Bronchial epithelial cell (primary cell): ENCODE results near the gene UBA7. TPM values are rescaled to one million over a fixed set of nuclear protein-coding genes. Genes with fewer than 3 reads are reported as not detected.

ENCODE experiments used
- DNase-seq: peaks from one replicate; pipeline ENCODE4 v3.0.0-alpha.2; 2010; ENCODE audit warnings: low read depth
- FAIRE-seq: peaks from 2 replicates; lab custom pipeline; 2011; peaks lifted over from hg19 to GRCh38; lab: Jason Lieb, UNC
- H3K27me3 ChIP-seq: 2 replicates; pipeline ENCODE4 v1.5.1; 2011; ENCODE audit warnings: low read length; ENCODE audit not compliant: control insufficient read depth, insufficient read depth
- H3K36me3 ChIP-seq: 2 replicates; pipeline ENCODE4 v1.5.1; 2011; ENCODE audit warnings: low read length; ENCODE audit not compliant: control insufficient read depth, insufficient read depth
- H3K4me3 ChIP-seq: 2 replicates; pipeline ENCODE4 v1.5.1; 2011; ENCODE audit warnings: mild to moderate bottlenecking, low read depth, low read length, control low read depth
- CTCF ChIP-seq: IDR thresholded peaks from 2 replicates; pipeline ENCODE4 v1.5.1; 2011; ENCODE audit warnings: mild to moderate bottlenecking, moderate library complexity, low read length, control low read depth, inconsistent platforms; ENCODE audit not compliant: insufficient read depth, severe bottlenecking
- total RNA-seq: library from RNA; depleted of rRNA; stranded (reverse); fragments of >200 nt; gene quantifications from 2 replicates; pipeline ENCODE4 v1.2.1, GENCODE V29; 2014

UBA7 gene
- total RNA-seq, 1 donor from 2014 or later, result 0.53 TPM

DNA sequence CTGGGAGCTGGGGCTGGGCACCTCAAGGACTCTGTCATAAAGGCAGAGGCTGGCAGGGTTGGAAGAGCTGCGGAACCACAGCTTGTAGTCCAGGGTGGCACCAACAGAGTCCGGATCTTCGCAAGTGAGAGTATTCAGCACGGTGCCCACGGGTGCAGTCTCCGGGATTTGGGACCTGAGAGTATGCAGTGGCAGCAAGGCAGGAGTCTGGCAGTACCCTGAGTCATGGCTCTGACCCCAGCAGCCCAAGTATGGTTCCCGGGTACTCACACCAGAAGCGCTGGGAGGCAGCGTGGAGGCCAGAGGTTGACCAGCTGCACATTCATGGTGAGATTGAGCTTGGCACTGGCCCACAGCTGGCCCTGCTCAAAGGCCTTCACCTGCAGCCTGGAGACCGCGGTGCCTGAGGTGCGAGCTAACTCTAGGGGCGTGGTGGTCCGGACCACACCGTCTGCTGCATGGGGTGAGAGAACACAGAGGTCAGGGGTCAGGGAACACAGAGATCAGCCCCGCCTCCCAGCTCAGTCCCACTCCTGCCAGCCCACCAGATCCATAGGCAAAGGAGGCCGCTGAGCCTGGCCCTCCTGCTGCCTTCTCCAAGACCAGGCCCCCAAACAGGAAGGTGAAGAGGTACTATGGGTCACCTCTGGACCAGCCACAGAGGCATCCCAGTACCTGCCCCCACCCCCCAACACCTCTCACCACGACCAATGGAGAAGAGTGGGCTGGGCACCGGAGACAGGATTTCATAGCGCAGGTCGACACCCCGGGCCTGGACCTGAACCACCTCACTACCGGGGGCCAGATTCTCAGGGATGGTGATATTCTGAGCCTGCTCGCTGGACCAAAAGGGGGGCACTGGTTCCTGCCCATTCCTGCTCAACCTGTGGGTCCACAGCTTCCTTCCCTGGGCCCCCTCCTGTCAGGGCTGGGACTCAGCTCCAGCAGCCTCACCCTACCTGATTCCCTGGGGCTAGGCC lies 18.5 kb downstream of the UBA7 start:
- no peaks in the 10 kb centered on the region for H3K27me3 ChIP-seq
- FAIRE-seq (no peak), DNase-seq (no peak)

GRCh38 chr3:49794431-49794830 lies 19.3 kb downstream of the UBA7 start:
- TF ChIP-seq CTCF, result no peak
- FAIRE-seq (no peak), DNase-seq (no peak)
- Histone ChIP-seq H3K4me3 (no peak overlapping the region), H3K27me3 (no peaks in the 10 kb centered on the region), H3K36me3 (no peaks in the 10 kb centered on the region)

More for the DNA sequence above, 18.5 kb downstream of the UBA7 start:
- Histone ChIP-seq H3K4me3 (no peak overlapping the region), H3K36me3 (no peaks in the 10 kb centered on the region)
- no peak for TF ChIP-seq CTCF

- TF ChIP-seq CTCF, result no peak
- FAIRE-seq (peak; percentile 13), DNase-seq (no peak)
- H3K4me3 ChIP-seq, result no peak overlapping the region
- H3K27me3 ChIP-seq, result no peaks in the 10 kb centered on the region
- H3K36me3 ChIP-seq, result no peaks in the 10 kb centered on the region
Observed at GRCh38 chr3:49793486-49794085, 20.2 kb downstream of the UBA7 start.

DNA sequence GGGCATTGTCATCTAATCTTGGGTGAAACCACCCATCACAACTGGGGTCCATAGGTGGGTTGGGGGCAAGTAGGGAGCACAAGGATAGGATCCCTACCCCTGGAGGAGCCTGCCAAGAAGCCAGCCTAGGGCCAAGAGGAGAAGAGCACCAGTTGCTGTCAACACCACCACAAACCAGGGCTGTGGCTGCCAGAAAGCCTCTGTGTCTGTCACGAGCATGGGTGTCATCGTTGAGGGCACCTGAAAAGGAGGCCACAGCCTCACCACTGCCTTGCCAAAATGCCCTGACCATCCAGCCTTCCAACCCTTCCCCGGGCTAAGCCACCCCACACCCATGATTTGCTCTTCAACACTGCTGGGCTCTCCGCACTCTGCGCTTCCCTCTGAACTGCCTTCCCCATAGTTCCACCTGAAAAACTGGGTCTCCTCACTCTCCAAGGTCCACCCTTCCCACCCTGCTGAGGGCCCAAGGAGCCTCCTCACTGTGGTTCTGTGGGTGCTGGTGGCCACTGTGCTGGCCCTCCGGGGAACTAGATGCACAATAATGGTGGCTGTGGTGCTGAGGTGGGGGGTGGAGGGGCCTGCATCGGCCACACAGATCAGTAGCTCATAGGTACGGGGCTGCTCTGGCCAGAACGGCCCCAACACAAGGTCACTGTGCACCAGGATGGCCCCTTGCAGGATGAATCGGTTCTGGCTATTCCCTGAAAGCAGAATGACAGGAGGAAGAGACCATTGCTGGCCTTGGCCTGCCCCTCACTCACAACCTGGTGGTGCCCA lies 21.2 kb downstream of the UBA7 start:
- Histone ChIP-seq H3K36me3 (no peaks in the 10 kb centered on the region), H3K27me3 (no peaks in the 10 kb centered on the region), H3K4me3 (no peak overlapping the region)
- TF ChIP-seq CTCF, result no peak
- FAIRE-seq (peak; percentile 28), DNase-seq (no peak)

DNA sequence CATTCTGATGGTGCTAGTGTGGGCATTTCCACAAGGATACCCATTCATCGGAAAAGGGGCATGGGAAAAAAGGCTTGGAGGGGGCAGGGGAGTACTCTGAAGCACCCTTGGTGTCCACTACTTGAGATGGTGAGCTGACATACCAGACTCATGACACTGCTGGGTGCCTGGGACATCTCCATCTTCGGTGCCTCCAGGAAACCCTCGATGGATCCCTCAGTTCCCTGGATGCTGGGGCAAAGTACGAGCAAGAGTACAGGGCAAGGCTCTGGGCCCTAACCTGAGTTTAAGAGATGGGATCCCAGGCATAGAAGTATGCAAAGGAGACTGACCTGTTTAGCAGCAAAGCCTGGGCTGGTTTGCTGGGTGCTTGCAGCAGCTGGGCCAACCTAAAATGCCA lies 22.2 kb downstream of the UBA7 start:
- Histone ChIP-seq H3K27me3 (no peaks in the 10 kb centered on the region), H3K4me3 (no peak overlapping the region), H3K36me3 (no peaks in the 10 kb centered on the region)
- DNase-seq, result no peak
- no peak for FAIRE-seq
- no peak for TF ChIP-seq CTCF
